Dendritic cell treated with granulocyte-macrophage colony-stimulating factor and Interleukin-4, amounts not matched to agents 40 ng/mL and 50 ng/mL, for 4 days (primary cell): ENCODE data around the gene KCNJ4.

Experiments
- H3K27ac Mint-ChIP-seq: one replicate; pipeline ENCODE4 v1.8.0; 2022; ENCODE audit warnings: mild to moderate bottlenecking, mixed read lengths
- H3K27me3 Mint-ChIP-seq: one replicate; pipeline ENCODE4 v1.8.0; 2022; ENCODE audit warnings: mild to moderate bottlenecking, mixed read lengths
- H3K36me3 Mint-ChIP-seq: one replicate; pipeline ENCODE4 v1.8.0; 2022; ENCODE audit warnings: low read depth, mixed read lengths
- H3K4me1 Mint-ChIP-seq: one replicate; pipeline ENCODE4 v1.8.0; 2022; ENCODE audit warnings: low read depth, mixed read lengths
- H3K4me3 Mint-ChIP-seq: one replicate; pipeline ENCODE4 v1.8.0; 2022; ENCODE audit warnings: mild to moderate bottlenecking, moderate library complexity, mixed read lengths
- H3K9me3 Mint-ChIP-seq: one replicate; pipeline ENCODE4 v1.8.0; 2022; ENCODE audit warnings: mixed read lengths
- intact Hi-C: fragments of 100-400 bp; cut with micrococcal nuclease; formaldehyde crosslinking; loops from one replicate; pipeline ENCODE4 v1.15.0; 2022

Gene KCNJ4

DNA sequence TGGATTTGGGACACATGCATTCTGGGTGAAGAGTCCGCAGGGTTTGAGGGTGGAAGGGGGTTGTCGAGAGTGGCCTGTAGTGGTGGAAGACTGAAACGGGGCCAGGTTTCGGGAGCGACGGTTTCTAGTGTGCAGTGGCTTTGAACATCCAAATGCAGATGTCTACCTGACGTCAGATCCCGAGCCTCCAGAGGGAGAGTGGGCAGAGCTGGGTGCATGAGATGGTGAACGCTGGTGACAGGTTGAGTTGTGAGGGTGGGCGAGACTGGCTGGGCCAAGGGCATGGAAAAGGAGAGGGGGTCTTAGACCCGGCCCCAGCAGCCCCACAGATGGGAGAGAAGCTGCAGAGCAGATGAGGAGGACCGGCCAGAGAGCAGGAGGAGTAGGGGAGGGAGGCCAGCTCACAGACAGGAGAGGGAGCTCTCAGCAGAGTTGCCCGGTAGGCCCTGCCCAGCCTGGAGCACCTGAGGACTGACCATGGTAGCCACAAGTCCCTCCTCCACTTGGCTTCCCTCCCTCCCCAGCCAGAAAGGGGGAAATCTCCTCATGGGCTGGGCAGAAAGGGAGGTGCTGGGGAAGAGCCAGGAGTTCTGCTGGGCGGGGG lies 14.2 kb downstream of the KCNJ4 start:
- peaks cover 78% of the 10 kb centered on the region for H3K27me3 Mint-ChIP-seq
- intact Hi-C loops, result no loop called here
- H3K4me1 Mint-ChIP-seq, result no peaks in the 10 kb centered on the region
- no peak overlapping the region for H3K27ac Mint-ChIP-seq
- no peak overlapping the region for H3K4me3 Mint-ChIP-seq
- no peaks in the 10 kb centered on the region for H3K9me3 Mint-ChIP-seq
- no peaks in the 10 kb centered on the region for H3K36me3 Mint-ChIP-seq

GRCh38 chr22:38437416-38437815 lies 17.6 kb downstream of the KCNJ4 start:
- Mint-ChIP-seq H3K27me3 (peaks cover 75% of the 10 kb centered on the region), H3K36me3 (no peaks in the 10 kb centered on the region), H3K4me1 (no peaks in the 10 kb centered on the region), H3K4me3 (no peak overlapping the region), H3K9me3 (no peaks in the 10 kb centered on the region), H3K27ac (no peak overlapping the region)
- intact Hi-C loops, result no loop called here

DNA sequence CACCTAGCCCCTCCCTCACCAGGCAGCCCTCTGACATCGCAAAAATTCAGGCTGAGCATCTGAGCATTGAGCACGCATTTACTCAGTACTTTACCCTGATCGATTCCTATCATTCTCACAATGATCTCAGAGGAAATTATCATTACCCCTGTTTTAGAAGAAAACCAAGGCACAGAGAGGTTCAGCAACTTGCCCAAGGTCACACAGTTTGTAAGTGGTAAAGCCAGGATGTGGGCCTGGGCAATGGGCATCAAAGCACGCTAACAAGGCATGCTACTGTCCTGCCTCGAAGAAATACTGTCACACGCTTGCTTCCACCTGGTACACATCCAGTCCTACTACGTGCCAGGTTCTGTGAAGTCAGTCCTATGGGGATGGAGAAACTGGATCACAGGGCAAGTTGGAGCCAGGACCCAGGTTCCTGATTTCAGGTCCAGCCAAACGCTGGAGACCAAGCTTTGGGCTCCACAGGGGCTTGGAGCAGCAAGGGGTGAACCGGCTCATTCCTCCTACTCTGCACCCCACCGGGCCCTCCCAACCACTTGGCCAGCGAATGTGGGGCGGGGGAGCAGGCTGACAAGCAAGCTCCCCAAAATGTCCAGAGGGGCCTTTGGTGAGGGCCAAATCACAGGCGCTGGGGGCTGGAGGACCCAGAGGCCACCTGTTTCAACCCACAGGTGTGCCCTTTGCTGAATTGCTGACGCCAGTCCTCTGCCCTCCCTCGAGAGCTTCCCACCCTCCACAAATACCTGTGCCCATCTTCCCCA lies 18.2 kb downstream of the KCNJ4 start:
- no peak overlapping the region for H3K27ac Mint-ChIP-seq

GRCh38 chr22:38435965-38436364 lies 19.0 kb downstream of the KCNJ4 start:
- no peaks in the 10 kb centered on the region for H3K4me1 Mint-ChIP-seq
- H3K27ac Mint-ChIP-seq, result no peak overlapping the region
- H3K4me3 Mint-ChIP-seq, result no peak overlapping the region
- intact Hi-C loops, result no loop called here
- H3K27me3 Mint-ChIP-seq, result peaks cover 70% of the 10 kb centered on the region
- H3K9me3 Mint-ChIP-seq, result no peaks in the 10 kb centered on the region
- H3K36me3 Mint-ChIP-seq, result no peaks in the 10 kb centered on the region

More for the DNA sequence above, 18.2 kb downstream of the KCNJ4 start:
- intact Hi-C loops, result no loop called here
- Mint-ChIP-seq H3K4me3 (no peak overlapping the region), H3K36me3 (no peaks in the 10 kb centered on the region), H3K9me3 (no peaks in the 10 kb centered on the region), H3K27me3 (peaks cover 73% of the 10 kb centered on the region), H3K4me1 (no peaks in the 10 kb centered on the region)

GRCh38 chr22:38435010-38435409 lies 20.0 kb downstream of the KCNJ4 start:
- intact Hi-C loops, result no loop called here
- no peak overlapping the region for H3K27ac Mint-ChIP-seq
- H3K27me3 Mint-ChIP-seq, result peaks cover 61% of the 10 kb centered on the region
- H3K9me3 Mint-ChIP-seq, result no peaks in the 10 kb centered on the region
- no peaks in the 10 kb centered on the region for H3K36me3 Mint-ChIP-seq
- no peak overlapping the region for H3K4me3 Mint-ChIP-seq
- no peaks in the 10 kb centered on the region for H3K4me1 Mint-ChIP-seq

DNA sequence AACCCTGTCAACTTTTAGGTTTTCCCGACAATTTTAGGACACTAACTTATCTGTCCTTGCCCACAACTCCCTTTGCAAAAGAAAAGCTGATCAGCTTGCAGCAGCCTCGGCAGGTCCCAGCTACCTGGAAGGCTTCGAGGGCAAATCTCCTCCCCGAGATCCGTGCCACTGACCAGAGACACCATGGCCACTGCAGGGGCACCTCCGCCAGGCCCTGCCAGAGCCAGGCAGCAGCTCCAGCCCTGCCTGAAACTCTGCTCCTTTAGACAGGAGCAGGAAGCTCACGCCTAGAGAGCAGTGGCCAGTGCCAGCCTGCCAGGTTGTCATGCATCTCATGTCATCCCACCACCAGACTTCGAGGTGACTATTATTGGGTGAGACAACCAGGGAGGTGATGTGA lies 21.1 kb downstream of the KCNJ4 start:
- H3K36me3 Mint-ChIP-seq, result no peaks in the 10 kb centered on the region
- intact Hi-C loops, result no loop called here
- peaks cover 60% of the 10 kb centered on the region for H3K27me3 Mint-ChIP-seq
- H3K9me3 Mint-ChIP-seq, result no peaks in the 10 kb centered on the region
- no peak overlapping the region for H3K27ac Mint-ChIP-seq
- no peak overlapping the region for H3K4me3 Mint-ChIP-seq
- H3K4me1 Mint-ChIP-seq, result no peaks in the 10 kb centered on the region

GRCh38 chr22:38432264-38432663 lies 22.7 kb downstream of the KCNJ4 start:
- Mint-ChIP-seq H3K27me3 (peaks cover 63% of the 10 kb centered on the region), H3K27ac (no peak overlapping the region), H3K36me3 (no peaks in the 10 kb centered on the region), H3K4me1 (no peaks in the 10 kb centered on the region), H3K9me3 (no peaks in the 10 kb centered on the region), H3K4me3 (no peak overlapping the region)
- intact Hi-C loops, result no loop called here

DNA sequence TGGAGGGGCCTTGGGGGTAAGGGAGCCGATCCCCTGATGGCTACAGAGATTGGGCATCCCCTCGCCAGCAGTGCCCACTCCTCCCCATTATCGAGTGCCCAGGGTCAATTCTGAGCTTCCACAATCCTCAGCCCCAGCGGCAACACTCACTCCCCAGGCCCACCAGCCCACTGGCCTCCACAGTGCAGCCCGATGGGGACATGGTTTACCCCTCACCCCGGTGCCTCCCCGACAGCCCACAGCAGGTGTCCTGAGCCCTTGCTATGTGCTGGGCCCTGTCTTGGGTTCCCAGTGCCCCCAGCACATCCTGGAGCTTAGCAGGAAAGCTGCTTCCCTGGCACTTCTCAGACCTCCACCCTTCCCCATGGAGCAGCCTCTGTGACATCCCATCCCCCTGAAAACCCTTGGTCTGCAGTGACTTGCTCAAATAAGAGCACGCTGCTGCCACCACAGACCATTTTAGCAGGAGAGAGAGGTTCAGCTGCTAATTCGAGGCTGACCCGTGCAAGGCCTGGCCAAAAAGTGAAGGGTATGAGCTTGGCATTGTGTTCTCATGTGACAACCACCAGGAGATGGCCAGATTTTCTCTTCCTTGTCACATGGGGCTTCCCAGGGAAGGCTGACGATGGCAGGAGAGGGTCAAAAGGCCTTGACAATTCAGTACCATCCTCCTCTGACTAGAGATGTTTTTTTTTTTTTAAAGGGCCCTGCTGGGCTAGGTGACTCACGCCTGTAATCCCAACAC lies 23.6 kb downstream of the KCNJ4 start:
- H3K9me3 Mint-ChIP-seq, result no peaks in the 10 kb centered on the region
- no peaks in the 10 kb centered on the region for H3K4me1 Mint-ChIP-seq
- H3K27ac Mint-ChIP-seq, result no peak overlapping the region
- H3K36me3 Mint-ChIP-seq, result no peaks in the 10 kb centered on the region
- H3K27me3 Mint-ChIP-seq, result peaks cover 62% of the 10 kb centered on the region
- intact Hi-C loops, result no loop called here
- H3K4me3 Mint-ChIP-seq, result no peak overlapping the region

DNA sequence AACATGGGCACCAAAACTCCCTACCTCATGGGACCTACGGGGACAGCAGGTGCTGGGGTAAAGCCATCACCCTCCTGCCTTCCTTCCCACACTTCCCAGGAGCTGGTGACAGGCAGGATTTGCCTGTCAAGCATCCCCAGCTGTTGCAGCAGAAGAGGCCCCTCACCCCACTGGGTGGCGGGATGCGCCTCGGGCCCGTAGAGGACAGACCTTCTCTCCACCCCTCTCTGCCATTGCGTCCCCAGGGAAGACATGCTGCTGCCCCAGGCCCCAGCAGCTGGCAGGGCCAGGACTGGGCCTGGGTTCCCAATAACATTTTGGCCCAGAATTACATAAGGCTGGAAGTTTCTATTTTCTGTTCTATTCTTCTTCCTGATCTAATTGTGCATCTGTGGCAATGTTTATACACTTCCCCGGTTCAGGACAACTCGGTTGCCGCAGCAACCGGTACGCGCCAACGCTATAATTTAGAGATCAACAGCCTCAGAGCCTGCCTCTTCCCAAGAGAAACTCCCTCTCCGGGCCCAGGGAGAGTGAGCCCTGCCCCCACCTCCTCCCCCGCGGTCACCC lies 25.4 kb downstream of the KCNJ4 start:
- no peak overlapping the region for H3K27ac Mint-ChIP-seq
- H3K4me3 Mint-ChIP-seq, result no peak overlapping the region
- no peaks in the 10 kb centered on the region for H3K36me3 Mint-ChIP-seq
- intact Hi-C loops, result no loop called here
- no peaks in the 10 kb centered on the region for H3K9me3 Mint-ChIP-seq
- peaks cover 59% of the 10 kb centered on the region for H3K27me3 Mint-ChIP-seq
- no peaks in the 10 kb centered on the region for H3K4me1 Mint-ChIP-seq

DNA sequence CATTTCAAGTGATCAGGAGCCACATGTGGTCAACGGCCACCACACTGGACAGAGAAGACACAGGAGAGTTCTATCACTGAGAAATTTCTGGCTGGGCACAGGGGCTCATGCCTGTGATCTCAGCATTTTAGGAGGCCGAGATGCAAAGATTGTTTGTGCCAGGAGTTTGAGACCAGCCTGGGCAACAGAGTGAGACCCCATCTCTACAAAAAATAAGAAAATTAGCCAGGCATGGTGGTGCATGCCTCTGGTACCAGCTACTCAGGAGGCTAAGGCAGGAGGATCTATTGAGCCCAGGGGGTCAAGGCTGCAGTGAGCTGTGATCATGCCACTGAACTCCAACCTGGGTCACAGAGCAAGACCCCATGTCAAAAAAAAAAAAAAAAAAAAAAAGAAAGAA lies 26.3 kb downstream of the KCNJ4 start:
- Mint-ChIP-seq H3K4me1 (no peaks in the 10 kb centered on the region), H3K27me3 (peaks cover 56% of the 10 kb centered on the region), H3K4me3 (no peak overlapping the region), H3K36me3 (no peaks in the 10 kb centered on the region), H3K9me3 (no peaks in the 10 kb centered on the region), H3K27ac (no peak overlapping the region)
- intact Hi-C loops, result no loop called here

- Mint-ChIP-seq H3K27me3 (peaks cover 55% of the 10 kb centered on the region), H3K9me3 (no peaks in the 10 kb centered on the region), H3K36me3 (no peaks in the 10 kb centered on the region), H3K4me1 (no peaks in the 10 kb centered on the region), H3K27ac (no peak overlapping the region), H3K4me3 (no peak overlapping the region)
- intact Hi-C loops, result no loop called here
These were observed 27.1 kb downstream of the KCNJ4 start for GRCh38 chr22:38427940-38428339.

DNA sequence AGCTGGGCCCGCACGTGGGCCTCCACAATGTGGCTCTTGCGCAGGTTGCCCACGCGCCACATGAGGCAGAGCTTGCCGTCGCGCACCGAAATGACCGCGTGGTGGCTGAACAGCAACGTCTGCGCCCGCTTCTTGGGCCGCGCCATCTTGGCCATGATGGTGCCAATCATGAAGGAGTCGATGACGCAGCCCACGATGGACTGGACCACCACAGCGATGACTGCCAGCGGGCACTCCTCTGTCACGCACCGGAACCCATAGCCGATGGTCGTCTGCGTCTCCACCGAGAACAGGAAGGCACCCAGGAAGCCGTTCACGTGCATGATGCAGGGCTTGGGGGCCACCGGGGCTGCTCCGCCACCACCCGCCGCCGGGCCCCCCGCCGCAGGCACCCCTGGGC lies 27.5 kb downstream of the KCNJ4 start:
- no peaks in the 10 kb centered on the region for H3K4me1 Mint-ChIP-seq
- no peak overlapping the region for H3K4me3 Mint-ChIP-seq
- H3K27me3 Mint-ChIP-seq, result peaks cover 53% of the 10 kb centered on the region
- H3K9me3 Mint-ChIP-seq, result no peaks in the 10 kb centered on the region
- no peak overlapping the region for H3K27ac Mint-ChIP-seq
- intact Hi-C loops, result no loop called here
- H3K36me3 Mint-ChIP-seq, result no peaks in the 10 kb centered on the region

DNA sequence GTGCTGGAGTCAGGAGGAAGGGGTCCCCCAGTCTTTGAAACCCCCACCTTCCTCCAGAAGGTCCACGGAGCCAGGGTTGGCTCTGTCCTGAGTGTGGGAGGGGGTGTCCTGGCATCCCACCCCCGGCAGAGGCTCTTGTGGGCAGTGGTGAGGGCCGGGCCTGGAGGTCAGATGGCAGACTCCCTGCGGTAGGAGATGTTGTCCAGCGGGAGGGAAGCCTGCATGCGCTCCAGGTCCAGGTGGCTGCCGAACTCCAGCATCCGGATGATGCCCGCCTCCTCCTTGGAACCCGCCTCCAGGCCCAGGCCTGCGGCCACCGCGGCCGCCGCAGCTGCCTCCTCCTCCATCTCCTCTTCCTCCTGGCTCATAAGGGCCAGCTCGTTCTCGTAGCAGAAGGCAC lies 28.4 kb downstream of the KCNJ4 start:
- no peak overlapping the region for H3K4me3 Mint-ChIP-seq
- no peaks in the 10 kb centered on the region for H3K4me1 Mint-ChIP-seq
- peaks cover 51% of the 10 kb centered on the region for H3K27me3 Mint-ChIP-seq
- intact Hi-C loops, result no loop called here
- no peaks in the 10 kb centered on the region for H3K9me3 Mint-ChIP-seq
- H3K27ac Mint-ChIP-seq, result no peak overlapping the region
- H3K36me3 Mint-ChIP-seq, result no peaks in the 10 kb centered on the region

- no peaks in the 10 kb centered on the region for H3K36me3 Mint-ChIP-seq
- H3K9me3 Mint-ChIP-seq, result no peaks in the 10 kb centered on the region
- no peak overlapping the region for H3K4me3 Mint-ChIP-seq
- no peak overlapping the region for H3K27ac Mint-ChIP-seq
- intact Hi-C loops, result no loop called here
- H3K4me1 Mint-ChIP-seq, result no peaks in the 10 kb centered on the region
- peaks cover 47% of the 10 kb centered on the region for H3K27me3 Mint-ChIP-seq
These were observed 30.4 kb downstream of the KCNJ4 start for GRCh38 chr22:38424525-38425080.
